Measurements from ENCODE around the gene NBDY. TPM values are rescaled to one million over a fixed set of nuclear protein-coding genes. Genes with fewer than 3 reads are reported as not detected.
"Not testable (repeated sequence)": the region's sequence is repeated elsewhere in the genome, so short reads cannot be mapped to it uniquely, and the experiment has no call there.

Gene NBDY
- total RNA-seq, 4 donors from 2014 or later = 15.6 to 47.2 (median 20.4) TPM

GRCh38 chrX:56746996-56747395, 18.0 kb downstream of the NBDY start:
- no peak for TF ChIP-seq POLR2AphosphoS5 (IDR thresholded peaks at IDR 0.05)
- TF ChIP-seq, protein P1, sequence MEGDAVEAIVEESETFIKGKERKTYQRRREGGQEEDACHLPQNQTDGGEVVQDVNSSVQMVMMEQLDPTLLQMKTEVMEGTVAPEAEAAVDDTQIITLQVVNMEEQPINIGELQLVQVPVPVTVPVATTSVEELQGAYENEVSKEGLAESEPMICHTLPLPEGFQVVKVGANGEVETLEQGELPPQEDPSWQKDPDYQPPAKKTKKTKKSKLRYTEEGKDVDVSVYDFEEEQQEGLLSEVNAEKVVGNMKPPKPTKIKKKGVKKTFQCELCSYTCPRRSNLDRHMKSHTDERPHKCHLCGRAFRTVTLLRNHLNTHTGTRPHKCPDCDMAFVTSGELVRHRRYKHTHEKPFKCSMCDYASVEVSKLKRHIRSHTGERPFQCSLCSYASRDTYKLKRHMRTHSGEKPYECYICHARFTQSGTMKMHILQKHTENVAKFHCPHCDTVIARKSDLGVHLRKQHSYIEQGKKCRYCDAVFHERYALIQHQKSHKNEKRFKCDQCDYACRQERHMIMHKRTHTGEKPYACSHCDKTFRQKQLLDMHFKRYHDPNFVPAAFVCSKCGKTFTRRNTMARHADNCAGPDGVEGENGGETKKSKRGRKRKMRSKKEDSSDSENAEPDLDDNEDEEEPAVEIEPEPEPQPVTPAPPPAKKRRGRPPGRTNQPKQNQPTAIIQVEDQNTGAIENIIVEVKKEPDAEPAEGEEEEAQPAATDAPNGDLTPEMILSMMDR (IDR thresholded peaks at IDR 0.05) = no peak
- no peak for TF ChIP-seq EP300 (IDR thresholded peaks at IDR 0.05)
- no peak for TF ChIP-seq POLR2A (IDR thresholded peaks at IDR 0.05)
- Histone ChIP-seq H3K4me1 (peaks cover 3% of the 10 kb centered on the region), H3K36me3 (no peaks in the 10 kb centered on the region), H3K27me3 (no peaks in the 10 kb centered on the region), H3K4me3 (no peak overlapping the region), H3K9me3 (no peaks in the 10 kb centered on the region), H3K27ac (no peak overlapping the region)
- WGBS = 54% methylated on average over 1 of the region's 1 CpG
- DNase-seq (ENCODE audit: low spot score in 2 of 2) = no peak

- no peak for DNase-seq (ENCODE audit: low spot score in 2 of 2)
- Histone ChIP-seq H3K36me3 (no peaks in the 10 kb centered on the region), H3K9me3 (no peaks in the 10 kb centered on the region), H3K27me3 (no peaks in the 10 kb centered on the region), H3K4me1 (peaks cover 3% of the 10 kb centered on the region), H3K4me3 (no peak overlapping the region), H3K27ac (no peak overlapping the region)
- TF ChIP-seq EP300 (IDR thresholded peaks at IDR 0.05) (no peak), POLR2AphosphoS5 (IDR thresholded peaks at IDR 0.05) (no peak), POLR2A (IDR thresholded peaks at IDR 0.05) (no peak)
- TF ChIP-seq, protein P1 (IDR thresholded peaks at IDR 0.05) = no peak
Measured at GRCh38 chrX:56751071-56751470, 22.0 kb downstream of the NBDY start.

GRCh38 chrX:56757327-56757726, 28.3 kb downstream of the NBDY start:
- TF ChIP-seq, protein P1 (IDR thresholded peaks at IDR 0.05) = no peak
- TF ChIP-seq POLR2AphosphoS5 (IDR thresholded peaks at IDR 0.05) (no peak), EP300 (IDR thresholded peaks at IDR 0.05) (no peak), POLR2A (IDR thresholded peaks at IDR 0.05) (no peak)
- H3K36me3 ChIP-seq = no peaks in the 10 kb centered on the region
- WGBS = 76% methylated on average over 7 of the region's 7 CpGs

DNA sequence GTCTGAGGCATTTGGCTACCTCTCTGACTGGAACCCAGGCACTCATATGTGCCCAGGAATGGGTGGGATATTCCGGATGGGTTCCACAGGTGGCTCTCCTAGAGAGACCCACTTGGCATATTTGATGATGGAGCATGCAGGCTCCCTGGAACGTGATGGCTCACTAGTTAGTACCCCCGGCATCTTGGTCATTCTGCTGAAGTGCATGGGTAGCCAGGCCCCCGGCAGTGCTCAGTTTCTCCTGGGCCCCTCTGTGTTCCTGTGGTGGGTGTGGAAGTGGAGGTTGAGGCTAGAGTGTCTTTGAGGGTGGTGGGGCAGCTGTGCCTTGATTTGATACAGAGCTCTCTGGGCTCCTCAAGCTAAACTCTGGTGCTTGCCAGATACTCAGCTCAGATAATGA, 29.4 kb downstream of the NBDY start:
- H3K27ac ChIP-seq = no peak overlapping the region
- H3K27me3 ChIP-seq = no peaks in the 10 kb centered on the region
- no peaks in the 10 kb centered on the region for H3K36me3 ChIP-seq
- no peaks in the 10 kb centered on the region for H3K4me1 ChIP-seq
- DNase-seq (ENCODE audit: low spot score in 2 of 2) = no peak
- no peaks in the 10 kb centered on the region for H3K9me3 ChIP-seq
- no peak overlapping the region for H3K4me3 ChIP-seq
- 53% methylated on average over 4 of the region's 4 CpGs for WGBS
- TF ChIP-seq POLR2AphosphoS5 (IDR thresholded peaks at IDR 0.05) (no peak), POLR2A (IDR thresholded peaks at IDR 0.05) (no peak), EP300 (IDR thresholded peaks at IDR 0.05) (no peak)
- TF ChIP-seq, protein P1 (IDR thresholded peaks at IDR 0.05) = no peak

More at GRCh38 chrX:56757327-56757726, 28.3 kb downstream of the NBDY start:
- no peak for DNase-seq (ENCODE audit: low spot score in 2 of 2)
- H3K4me1 ChIP-seq = no peaks in the 10 kb centered on the region
- no peak overlapping the region for H3K27ac ChIP-seq
- H3K4me3 ChIP-seq = no peak overlapping the region
- H3K27me3 ChIP-seq = no peaks in the 10 kb centered on the region
- no peaks in the 10 kb centered on the region for H3K9me3 ChIP-seq

- H3K36me3 ChIP-seq = no peaks in the 10 kb centered on the region
- TF ChIP-seq, protein P1 (IDR thresholded peaks at IDR 0.05) = no peak
- TF ChIP-seq POLR2A (IDR thresholded peaks at IDR 0.05) = no peak
- no peak for TF ChIP-seq POLR2AphosphoS5 (IDR thresholded peaks at IDR 0.05)
- TF ChIP-seq EP300 (IDR thresholded peaks at IDR 0.05) = no peak
- H3K27me3 ChIP-seq = no peaks in the 10 kb centered on the region
- no peak overlapping the region for H3K27ac ChIP-seq
- WGBS = 80% methylated on average over 4 of the region's 7 CpGs
- peak in 1 of 2 donors; percentile 56 for DNase-seq (ENCODE audit: low spot score in 2 of 2)
- no peak overlapping the region for H3K4me3 ChIP-seq
- H3K4me1 ChIP-seq = peaks cover 3% of the 10 kb centered on the region
- H3K9me3 ChIP-seq = no peaks in the 10 kb centered on the region
Measured at GRCh38 chrX:56759736-56760409, 30.8 kb downstream of the NBDY start.

GRCh38 chrX:56760410-56761124, 31.5 kb downstream of the NBDY start:
- not testable (repeated sequence) for H3K36me3 ChIP-seq; H3K9me3 ChIP-seq; H3K27ac ChIP-seq; H3K4me3 ChIP-seq; H3K4me1 ChIP-seq; H3K27me3 ChIP-seq; DNase-seq (ENCODE audit: low spot score in 2 of 2)
- WGBS = 75% methylated on average over 15 of the region's 15 CpGs
